Suprapubic skin (tissue), 3 donors: ENCODE results near the gene CLEC16A.

Experiments used
- POLR2AphosphoS5 ChIP-seq, 3 donors: sonication (generic); formaldehyde crosslinking; IDR thresholded peaks; one replicate each; pipeline ENCODE4 v1.6.1; 2017; ENCODE audit warnings: antibody characterized with exemption in 3 of 3
- TF ChIP-seq, protein P1 (sequence below), 2 donors: fragments of 200-600 bp in 1 of 2; fragments of 450-650 bp in 1 of 2; sonication (generic) in 1 of 2; IDR thresholded peaks; one replicate each; pipeline ENCODE4 v1.5.1; 2016 to 2019; ENCODE audit warnings: antibody characterized with exemption in 2 of 2, mild to moderate bottlenecking in 1 of 2, moderate library complexity in 1 of 2

DNA sequence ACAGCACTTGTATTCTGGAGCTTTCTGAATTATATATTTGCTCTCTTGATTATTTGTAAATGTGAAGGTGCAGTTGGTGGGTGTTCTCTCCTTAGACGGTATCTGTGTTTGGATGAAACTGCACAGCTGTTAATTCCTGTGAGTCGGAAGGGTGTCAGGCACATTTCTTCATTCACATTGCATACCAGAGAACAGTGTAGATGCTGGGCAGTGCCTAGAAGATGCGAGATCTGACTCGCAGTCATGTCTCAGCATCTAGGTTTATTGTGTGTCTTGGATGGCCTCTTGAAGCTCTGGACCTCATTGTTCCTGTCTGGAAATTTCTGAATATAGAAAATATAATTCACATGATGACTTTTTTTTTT is 61.2 kb downstream of the CLEC16A start:
- TF ChIP-seq, protein P1, sequence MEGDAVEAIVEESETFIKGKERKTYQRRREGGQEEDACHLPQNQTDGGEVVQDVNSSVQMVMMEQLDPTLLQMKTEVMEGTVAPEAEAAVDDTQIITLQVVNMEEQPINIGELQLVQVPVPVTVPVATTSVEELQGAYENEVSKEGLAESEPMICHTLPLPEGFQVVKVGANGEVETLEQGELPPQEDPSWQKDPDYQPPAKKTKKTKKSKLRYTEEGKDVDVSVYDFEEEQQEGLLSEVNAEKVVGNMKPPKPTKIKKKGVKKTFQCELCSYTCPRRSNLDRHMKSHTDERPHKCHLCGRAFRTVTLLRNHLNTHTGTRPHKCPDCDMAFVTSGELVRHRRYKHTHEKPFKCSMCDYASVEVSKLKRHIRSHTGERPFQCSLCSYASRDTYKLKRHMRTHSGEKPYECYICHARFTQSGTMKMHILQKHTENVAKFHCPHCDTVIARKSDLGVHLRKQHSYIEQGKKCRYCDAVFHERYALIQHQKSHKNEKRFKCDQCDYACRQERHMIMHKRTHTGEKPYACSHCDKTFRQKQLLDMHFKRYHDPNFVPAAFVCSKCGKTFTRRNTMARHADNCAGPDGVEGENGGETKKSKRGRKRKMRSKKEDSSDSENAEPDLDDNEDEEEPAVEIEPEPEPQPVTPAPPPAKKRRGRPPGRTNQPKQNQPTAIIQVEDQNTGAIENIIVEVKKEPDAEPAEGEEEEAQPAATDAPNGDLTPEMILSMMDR (IDR thresholded peaks at IDR 0.05), result no peak
- no peak for TF ChIP-seq POLR2AphosphoS5 (IDR thresholded peaks at IDR 0.05)
